H1 (cell line): Measurements from ENCODE around the gene JOSD1. TPM values are rescaled to one million over a fixed set of nuclear protein-coding genes. Genes with fewer than 3 reads are reported as not detected.

Source experiments
- CTCF ChIA-PET: fragments of 300-600 bp; sonication (Branson Sonifier 250); formaldehyde crosslinking; loops from one replicate; lab custom pipeline; 2021; ENCODE audit not compliant: partially characterized antibody; lab: Charles Lee
- POLR2A ChIA-PET: fragments of 300-600 bp; sonication (Branson Sonifier 250); formaldehyde crosslinking; loops from one replicate; lab custom pipeline; 2021; ENCODE audit warnings: inconsistent platforms; ENCODE audit not compliant: partially characterized antibody; lab: Charles Lee
- DNase-seq, 2 experiments: peaks; one replicate each; pipeline versions ENCODE4 v3.0.0 to v3.0.0-alpha.2; 2010 to 2022; ENCODE audit warnings: low spot score in 2 of 2, low read depth in 1 of 2, mixed read lengths in 1 of 2
- FAIRE-seq: peaks from 2 replicates; lab custom pipeline; 2011; peaks lifted over from hg19 to GRCh38; lab: Jason Lieb, UNC
- H2AFZ ChIP-seq: 2 replicates; pipeline ENCODE4 v1.8.1; 2012; ENCODE audit warnings: low read length, inconsistent platforms
- H2AK5ac ChIP-seq: 2 replicates; pipeline ENCODE4 v1.6.1; 2013; ENCODE audit warnings: low read depth, low read length
- H2BK120ac ChIP-seq: replicated peaks from 2 replicates; pipeline ENCODE3; 2013; ENCODE audit warnings: low read depth, low read length, inconsistent platforms
- H2BK12ac ChIP-seq: 2 replicates; pipeline ENCODE4 v1.6.1; 2013; ENCODE audit warnings: low read depth, low read length
- H2BK15ac ChIP-seq: 2 replicates; pipeline ENCODE4 v1.6.1; 2013; ENCODE audit warnings: low read length
- H2BK20ac ChIP-seq: 2 replicates; pipeline ENCODE4 v1.6.1; 2013; ENCODE audit warnings: low read length
- H2BK5ac ChIP-seq: 2 replicates; pipeline ENCODE4 v1.6.1; 2013; ENCODE audit warnings: low read depth, low read length
- H3K14ac ChIP-seq: 2 replicates; pipeline ENCODE4 v1.6.1; 2013; ENCODE audit warnings: inconsistent platforms; ENCODE audit not compliant: insufficient read length
- H3K18ac ChIP-seq: 2 replicates; pipeline ENCODE4 v1.6.1; 2013; ENCODE audit warnings: low read length; ENCODE audit errors: extremely low read depth
- H3K23ac ChIP-seq: 2 replicates; pipeline ENCODE4 v1.6.1; 2013; ENCODE audit warnings: inconsistent platforms; ENCODE audit not compliant: insufficient read length
- H3K23me2 ChIP-seq: 2 replicates; pipeline ENCODE4 v1.6.1; 2013; ENCODE audit warnings: low read depth, low read length
- H3K27ac ChIP-seq: 2 replicates; pipeline ENCODE4 v1.6.1; 2011; ENCODE audit warnings: low read depth, low read length, inconsistent platforms
- H3K27me3 ChIP-seq, 4 experiments: replicated peaks in 1 of 4; 1 replicate in 1 of 4; 2 replicates in 3 of 4; pipeline versions ENCODE4 v1.6.1 to v1.8.1; 2011 to 2013; ENCODE audit warnings: low read length in 3 of 4, mild to moderate bottlenecking in 3 of 4, inconsistent platforms in 2 of 4, mixed read lengths in 2 of 4, moderate library complexity in 1 of 4; ENCODE audit not compliant: control insufficient read depth in 3 of 4, insufficient read depth in 3 of 4; ENCODE audit errors: extremely low read depth in 1 of 4
- H3K36me3 ChIP-seq, 4 experiments: 2 replicates each; pipeline versions ENCODE4 v1.6.1 to v1.8.1; 2011 to 2013; ENCODE audit warnings: mild to moderate bottlenecking in 4 of 4, low read length in 3 of 4, moderate library complexity in 2 of 4, control low read depth in 1 of 4, inconsistent platforms in 1 of 4; ENCODE audit not compliant: insufficient read depth in 4 of 4, control insufficient read depth in 2 of 4
- H3K4ac ChIP-seq: replicated peaks from 2 replicates; pipeline ENCODE3; 2013; ENCODE audit warnings: low read length, low read depth, mixed read lengths, inconsistent platforms; ENCODE audit not compliant: insufficient read length
- H3K4me1 ChIP-seq, 4 experiments: replicated peaks in 1 of 4; 1 replicate in 1 of 4; 2 replicates in 3 of 4; pipeline versions ENCODE4 v1.6.1 to v1.8.1; 2011 to 2013; ENCODE audit warnings: low read length in 3 of 4, inconsistent platforms in 2 of 4, mixed read lengths in 1 of 4; ENCODE audit not compliant: insufficient read depth in 4 of 4, control insufficient read depth in 3 of 4
- H3K4me2 ChIP-seq, 2 experiments: 2 replicates each; pipeline versions ENCODE4 v1.6.1 to v1.8.1; 2011 to 2013; ENCODE audit warnings: low read depth in 2 of 2, low read length in 2 of 2, control low read depth in 1 of 2, inconsistent platforms in 1 of 2, mild to moderate bottlenecking in 1 of 2; ENCODE audit not compliant: insufficient read depth in 1 of 2
- H3K4me3 ChIP-seq, 4 experiments: fragments of 200-600, 300-600 bp in 1 of 4; sonication (generic), shearing (Covaris generic), sonication (Bioruptor Twin) in 1 of 4; 2 replicates each; pipeline versions ENCODE4 v1.5.1 to v1.8.1; 2011 to 2016; ENCODE audit warnings: low read length in 4 of 4, low read depth in 3 of 4, control low read depth in 2 of 4, inconsistent platforms in 2 of 4, mild to moderate bottlenecking in 2 of 4, mixed read lengths in 1 of 4, moderate library complexity in 1 of 4; ENCODE audit not compliant: insufficient read depth in 2 of 4; ENCODE audit errors: extremely low read depth in 1 of 4
- H3K56ac ChIP-seq: replicated peaks from 2 replicates; pipeline ENCODE3; 2013; ENCODE audit warnings: low read depth, mild to moderate bottlenecking, mixed read lengths, low read length, inconsistent platforms; ENCODE audit not compliant: insufficient read length
- H3K79me1 ChIP-seq: 2 replicates; pipeline ENCODE4 v1.6.1; 2013; ENCODE audit warnings: low read depth, low read length, control low read depth
- H3K79me2 ChIP-seq, 2 experiments: 2 replicates each; pipeline versions ENCODE4 v1.6.1 to v1.8.1; 2012 to 2013; ENCODE audit warnings: low read length in 2 of 2, mild to moderate bottlenecking in 2 of 2, inconsistent platforms in 1 of 2; ENCODE audit not compliant: insufficient read depth in 2 of 2, control insufficient read depth in 1 of 2
- H3K9ac ChIP-seq, 4 experiments: replicated peaks in 1 of 4; 1 replicate in 1 of 4; 2 replicates in 3 of 4; pipeline versions ENCODE4 v1.6.1 to v1.8.1; 2011 to 2013; ENCODE audit warnings: low read depth in 3 of 4, low read length in 3 of 4, control low read depth in 2 of 4, mild to moderate bottlenecking in 2 of 4, moderate library complexity in 2 of 4, inconsistent platforms in 1 of 4; ENCODE audit errors: extremely low read depth in 1 of 4
- H3K9me3 ChIP-seq, 2 experiments: 2 replicates each; pipeline versions ENCODE4 v1.6.1 to v1.8.1; 2012 to 2013; ENCODE audit warnings: mild to moderate bottlenecking in 2 of 2, moderate library complexity in 2 of 2, control low read depth in 1 of 2, inconsistent platforms in 1 of 2, low read depth in 1 of 2, low read length in 1 of 2, mixed read lengths in 1 of 2; ENCODE audit not compliant: insufficient read depth in 2 of 2
- H4K20me1 ChIP-seq, 2 experiments: replicated peaks in 1 of 2; 2 replicates each; pipeline versions ENCODE3 to v1.8.1; 2011 to 2013; ENCODE audit warnings: inconsistent platforms in 2 of 2, low read length in 2 of 2, mild to moderate bottlenecking in 1 of 2; ENCODE audit not compliant: insufficient read depth in 2 of 2, control insufficient read depth in 1 of 2
- H4K5ac ChIP-seq: 2 replicates; pipeline ENCODE4 v1.6.1; 2013; ENCODE audit warnings: low read length, low read depth, mixed read lengths, inconsistent platforms; ENCODE audit not compliant: insufficient read length
- H4K8ac ChIP-seq: 2 replicates; pipeline ENCODE4 v1.8.0; 2013; ENCODE audit warnings: mild to moderate bottlenecking, moderate library complexity, low read length, inconsistent platforms; ENCODE audit not compliant: insufficient read depth; ENCODE audit errors: extremely low read depth
- H4K91ac ChIP-seq: replicated peaks from 2 replicates; pipeline ENCODE3; 2013; ENCODE audit warnings: low read length, mixed read lengths, inconsistent platforms; ENCODE audit not compliant: insufficient read length
- CTBP2 ChIP-seq: IDR thresholded peaks from 2 replicates; pipeline ENCODE4 v1.7.0; 2011; ENCODE audit warnings: borderline replicate concordance, mild to moderate bottlenecking, moderate library complexity, mixed read lengths, low read length; ENCODE audit not compliant: insufficient read depth, insufficient read length
- MAFK ChIP-seq: IDR thresholded peaks from 2 replicates; pipeline ENCODE4 v1.6.1; 2012; ENCODE audit warnings: low read depth, mild to moderate bottlenecking, improper control_type of control experiment, low read length
- SIN3A ChIP-seq, 2 experiments: IDR thresholded peaks in 1 of 2; conservative IDR thresholded peaks in 1 of 2; 2 replicates each; pipeline ENCODE4 v1.6.1; 2011 to 2012; ENCODE audit warnings: low read length in 2 of 2, improper control_type of control experiment in 1 of 2, low read depth in 1 of 2, mild to moderate bottlenecking in 1 of 2
- WGBS, 2 experiments: shearing (Covaris generic) in 1 of 2; methylation state at CpG; one replicate each; pipeline versions ENCODE4 v1.1.6 to v1.1.7; 2013 to 2015; ENCODE audit warnings: low lambda C conversion rate in 2 of 2, mixed read lengths in 2 of 2, inconsistent platforms in 1 of 2, low coverage in 1 of 2, missing lambda C conversion rate in 1 of 2; ENCODE audit not compliant: insufficient replicate concordance in 2 of 2, insufficient coverage in 1 of 2, insufficient read length in 1 of 2; ENCODE audit errors: extremely low coverage in 1 of 2, missing lambda C conversion rate in 1 of 2; 5-methylcytosine and 5-hydroxymethylcytosine counted together
- polyA plus RNA-seq, 7 experiments: library from polyadenylated mRNA; depleted of rRNA in 3 of 7; stranded (reverse) in 5 of 7; unstranded in 2 of 7; fragments of >200 nt in 5 of 7; fragments of 200-250 nt in 2 of 7; gene quantifications; 1 replicate in 5 of 7; 2 replicates in 1 of 7; 4 replicates in 1 of 7; pipeline versions ENCODE4 v1.2.1 to v1.2.3, GENCODE V29; 2011 to 2013; ENCODE audit warnings: missing spikeins in 2 of 7, mixed read lengths in 2 of 7
- total RNA-seq: library from RNA; stranded (reverse); fragmentation: NEBNext Ultra II Directional; extraction: Animal tissue kit (Norgen Biotek cat#: 25700); gene quantifications from 2 replicates; pipeline ENCODE4 v1.2.1, GENCODE V29; 2021
- TF ChIP-seq, protein P1 (sequence below): IDR thresholded peaks from 2 replicates; pipeline ENCODE4 v1.6.1; 2012; ENCODE audit warnings: low read length, inconsistent platforms

Gene JOSD1
- total and polyA plus RNA-seq, 2 of the 8 experiments (the other 6 are each of a cell fraction or from before 2014, with no cell fraction given), result 18.4 to 20.2 TPM

DNA sequence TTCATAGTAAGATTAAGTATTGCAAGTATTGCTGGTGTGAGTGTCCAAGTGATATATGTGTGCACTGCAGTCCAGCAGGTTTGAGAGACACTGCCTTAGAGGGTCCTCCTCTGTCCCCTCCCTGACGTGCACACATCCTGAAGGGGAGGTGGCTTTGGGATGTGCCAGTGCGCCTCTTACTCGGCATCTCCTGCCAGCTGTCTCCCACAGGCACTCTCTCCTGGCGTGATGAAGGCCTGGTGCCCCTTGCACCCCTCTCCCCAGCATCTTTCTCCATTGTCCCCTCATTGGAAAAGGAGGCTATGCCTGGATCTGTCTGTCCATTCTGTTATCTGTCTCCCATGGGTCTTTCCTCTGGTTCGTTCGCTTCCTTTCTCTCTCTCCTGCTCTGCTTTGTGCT lies 29.2 kb upstream of the JOSD1 start:
- no peak overlapping the region for H4K8ac ChIP-seq
- H3K4me2 ChIP-seq, result no peak overlapping the region
- H3K9ac ChIP-seq, result no peak overlapping the region
- H3K9me3 ChIP-seq, result no peaks in the 10 kb centered on the region
- no peak overlapping the region for H2AFZ ChIP-seq
- CTCF ChIA-PET, result interaction anchor here (1.0 to 10.1 kb wide), 2 partner anchors 34 to 48 kb away, joined by 3 to 124 read pairs; partner anchors contain the start of gene TOMM22
- no peaks in the 10 kb centered on the region for H3K79me2 ChIP-seq
- peaks cover 11 to 17% of the 10 kb centered on the region in 2 experiments for H4K20me1 ChIP-seq
- H3K18ac ChIP-seq, result no peak overlapping the region
- H3K4me1 ChIP-seq, result no peaks in the 10 kb centered on the region
- H3K14ac ChIP-seq, result no peak overlapping the region
- no peak overlapping the region for H3K27ac ChIP-seq
- H3K4ac ChIP-seq, result no peak overlapping the region
- no peak overlapping the region for H3K23ac ChIP-seq
- POLR2A ChIA-PET, result interaction anchor here (1.0 to 2.0 kb wide), 3 partner anchors 10 to 49 kb away, joined by 3 to 7 read pairs (median 3); partner anchors contain the start of gene TOMM22
- H2AK5ac ChIP-seq, result no peak overlapping the region
- H4K91ac ChIP-seq, result no peak overlapping the region
- H3K36me3 ChIP-seq, result peaks cover 29 to 74% (median 63%) of the 10 kb centered on the region in 4 experiments
- TF ChIP-seq MAFK, result no peak
- TF ChIP-seq, protein P1, sequence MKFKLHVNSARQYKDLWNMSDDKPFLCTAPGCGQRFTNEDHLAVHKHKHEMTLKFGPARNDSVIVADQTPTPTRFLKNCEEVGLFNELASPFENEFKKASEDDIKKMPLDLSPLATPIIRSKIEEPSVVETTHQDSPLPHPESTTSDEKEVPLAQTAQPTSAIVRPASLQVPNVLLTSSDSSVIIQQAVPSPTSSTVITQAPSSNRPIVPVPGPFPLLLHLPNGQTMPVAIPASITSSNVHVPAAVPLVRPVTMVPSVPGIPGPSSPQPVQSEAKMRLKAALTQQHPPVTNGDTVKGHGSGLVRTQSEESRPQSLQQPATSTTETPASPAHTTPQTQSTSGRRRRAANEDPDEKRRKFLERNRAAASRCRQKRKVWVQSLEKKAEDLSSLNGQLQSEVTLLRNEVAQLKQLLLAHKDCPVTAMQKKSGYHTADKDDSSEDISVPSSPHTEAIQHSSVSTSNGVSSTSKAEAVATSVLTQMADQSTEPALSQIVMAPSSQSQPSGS, result no peak
- no peak for TF ChIP-seq CTBP2
- no peak for TF ChIP-seq SIN3A (conservative IDR thresholded peaks at IDR 0.05 in 1 of 2, IDR thresholded peaks at IDR 0.05 in 1 of 2; ENCODE audit: low read depth in 1 of 2, low read length in 2 of 2)
- TF ChIP-seq, all 59 proteins: peak for 0
- DNase-seq (no peak), FAIRE-seq (no peak)
- Histone ChIP-seq H3K27me3 (no peaks in the 10 kb centered on the region), H2BK5ac (no peak overlapping the region), H3K56ac (no peak overlapping the region), H3K79me1 (no peaks in the 10 kb centered on the region), H2BK15ac (no peak overlapping the region), H4K5ac (no peak overlapping the region), H2BK12ac (no peak overlapping the region), H2BK20ac (no peak overlapping the region), H2BK120ac (no peak overlapping the region), H3K23me2 (no peaks in the 10 kb centered on the region), H3K4me3 (no peak overlapping the region)
- WGBS, 2 experiments, result 97% methylated on average over 6 of the region's 6 CpGs; no CpG with 5 or more reads in 1 of the 2 experiments
